UCSD-AML1 (cell line): ENCODE data around the gene RNF19B.

Experiments used
- DNase-seq: peaks from one replicate; lab custom pipeline; 2025; ENCODE audit not compliant: unreplicated experiment; lab: John Stamatoyannopoulos, UW

Gene RNF19B

GRCh38 chr1:32969566-32969965, 5.0 kb upstream of the RNF19B start:
- no peak for DNase-seq

- no peak for DNase-seq
These were observed 3.4 kb upstream of the RNF19B start for GRCh38 chr1:32967888-32968568.

- no peak for DNase-seq
These were observed 2.3 kb upstream of the RNF19B start for GRCh38 chr1:32966900-32967299.

GRCh38 chr1:32965251-32965747, 690 bp upstream of the RNF19B start:
- DNase-seq: no peak

GRCh38 chr1:32963746-32964460, 706 bp downstream of the RNF19B start:
- DNase-seq: peak; percentile 62

DNA sequence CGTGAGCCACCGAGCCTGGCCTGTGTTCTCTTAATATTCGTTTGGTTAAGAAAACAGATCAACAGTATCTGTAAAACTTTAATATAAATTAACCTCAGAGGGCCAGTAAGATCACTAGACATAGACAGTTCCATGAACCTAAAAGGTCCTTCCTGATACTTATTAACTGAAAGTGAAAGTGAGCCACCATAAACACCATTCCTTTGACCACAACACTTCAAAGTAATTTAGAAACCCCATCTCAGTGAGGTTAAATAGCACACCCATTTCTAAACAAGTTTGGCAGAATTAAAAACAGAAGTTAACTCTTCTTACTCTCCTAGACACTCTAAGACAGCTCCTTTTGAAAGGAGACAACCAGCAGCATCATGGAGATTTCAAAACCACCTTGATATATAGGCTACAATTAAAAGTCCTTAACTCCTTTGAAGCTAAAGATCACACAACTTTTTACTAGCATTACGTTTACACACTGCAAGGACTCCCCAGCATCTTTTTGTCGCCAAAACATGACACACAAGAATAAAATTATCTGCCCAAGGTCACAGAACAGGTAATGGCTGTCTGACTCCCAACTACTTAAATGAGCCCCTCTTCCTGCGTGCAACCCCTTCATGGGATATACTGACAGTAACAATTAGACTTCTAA, 2.2 kb downstream of the RNF19B start:
- no peak for DNase-seq

- no peak for DNase-seq
These were observed 3.7 kb downstream of the RNF19B start for GRCh38 chr1:32960819-32961355.

- no peak for DNase-seq
These were observed 4.3 kb downstream of the RNF19B start for GRCh38 chr1:32960342-32960741.

- no peak for DNase-seq
These were observed 5.8 kb downstream of the RNF19B start for GRCh38 chr1:32958827-32959226.

DNA sequence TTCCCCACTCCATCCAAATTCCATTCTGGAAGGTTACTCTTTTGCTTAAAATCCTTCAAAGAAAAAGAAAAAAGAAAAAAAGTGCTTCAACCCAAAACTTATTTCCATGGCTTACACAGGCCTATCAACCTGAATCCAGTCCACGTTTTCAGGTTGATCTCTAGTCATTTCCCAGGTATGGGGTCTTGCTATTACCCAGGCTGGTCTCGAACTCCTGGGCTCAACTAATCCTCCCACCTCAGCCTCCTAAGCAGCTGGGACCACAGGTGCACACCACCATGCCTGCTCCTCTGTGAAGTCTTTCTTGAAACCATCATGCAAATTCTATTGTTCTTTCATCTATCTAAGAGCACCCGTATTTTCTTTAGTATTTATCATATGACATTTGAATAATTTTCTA, 7.6 kb downstream of the RNF19B start:
- DNase-seq: no peak

- no peak for DNase-seq
These were observed 10.4 kb downstream of the RNF19B start for GRCh38 chr1:32954168-32954567.

- DNase-seq: no peak
These were observed 11.1 kb downstream of the RNF19B start for GRCh38 chr1:32953495-32953894.

- DNase-seq: no peak
These were observed 15.1 kb downstream of the RNF19B start for GRCh38 chr1:32949519-32949918.

- DNase-seq: no peak
These were observed 15.7 kb downstream of the RNF19B start for GRCh38 chr1:32948905-32949304.

GRCh38 chr1:32948390-32948722, 16.3 kb downstream of the RNF19B start:
- no peak for DNase-seq

DNA sequence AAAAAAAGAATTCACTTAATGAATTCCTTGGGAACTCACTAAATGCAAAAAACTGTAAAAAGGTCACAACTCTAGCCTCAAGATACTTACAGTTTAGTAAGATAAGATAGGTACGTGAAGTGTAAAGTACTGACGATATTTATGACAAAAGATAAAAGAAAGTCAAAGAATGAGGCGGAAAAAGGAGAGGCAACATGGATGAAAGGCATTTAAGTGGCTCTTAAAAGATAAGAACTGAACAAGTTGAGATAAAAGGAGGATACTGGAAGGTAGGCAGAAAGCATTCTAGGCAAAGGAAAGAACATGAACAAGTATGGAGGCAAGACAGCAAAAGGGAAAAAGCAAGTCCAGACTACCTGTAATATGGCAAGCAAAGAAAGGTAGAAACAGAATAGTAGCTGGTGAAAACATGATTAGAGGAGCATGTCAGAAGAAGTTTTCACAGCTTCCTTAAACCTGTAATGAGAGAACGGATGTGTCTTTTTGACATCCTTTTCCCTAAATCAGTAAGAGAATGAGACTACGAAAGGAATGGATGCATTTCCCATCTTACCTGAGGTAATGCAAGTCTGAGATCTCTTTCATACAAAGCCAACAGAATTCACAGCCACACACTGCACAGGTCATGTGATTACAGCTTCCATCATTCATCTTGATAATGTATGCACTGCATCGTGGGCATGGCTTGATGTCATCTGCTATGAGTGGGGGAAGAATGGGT, 16.8 kb downstream of the RNF19B start:
- no peak for DNase-seq

- DNase-seq: no peak
These were observed 18.2 kb downstream of the RNF19B start for GRCh38 chr1:32946413-32946812.

DNA sequence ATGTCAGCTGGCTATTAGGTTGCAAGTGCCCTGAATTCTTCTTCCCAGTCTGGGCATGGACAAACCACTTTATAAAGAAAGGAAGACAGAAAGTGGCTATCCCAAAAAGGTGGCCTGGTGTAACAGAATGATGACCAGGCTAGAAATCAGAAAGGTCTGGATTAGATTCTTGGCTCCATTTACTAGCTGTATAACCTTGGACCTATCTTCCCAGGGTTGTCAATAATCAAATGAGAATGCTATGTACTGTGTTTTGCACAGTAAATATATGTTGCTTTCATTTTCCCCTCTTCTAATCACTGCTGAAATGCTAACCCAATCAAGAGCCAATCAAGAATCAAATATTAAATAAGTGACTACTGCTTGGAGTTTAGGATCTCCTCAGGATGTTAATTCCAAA, 20.4 kb downstream of the RNF19B start:
- no peak for DNase-seq

DNA sequence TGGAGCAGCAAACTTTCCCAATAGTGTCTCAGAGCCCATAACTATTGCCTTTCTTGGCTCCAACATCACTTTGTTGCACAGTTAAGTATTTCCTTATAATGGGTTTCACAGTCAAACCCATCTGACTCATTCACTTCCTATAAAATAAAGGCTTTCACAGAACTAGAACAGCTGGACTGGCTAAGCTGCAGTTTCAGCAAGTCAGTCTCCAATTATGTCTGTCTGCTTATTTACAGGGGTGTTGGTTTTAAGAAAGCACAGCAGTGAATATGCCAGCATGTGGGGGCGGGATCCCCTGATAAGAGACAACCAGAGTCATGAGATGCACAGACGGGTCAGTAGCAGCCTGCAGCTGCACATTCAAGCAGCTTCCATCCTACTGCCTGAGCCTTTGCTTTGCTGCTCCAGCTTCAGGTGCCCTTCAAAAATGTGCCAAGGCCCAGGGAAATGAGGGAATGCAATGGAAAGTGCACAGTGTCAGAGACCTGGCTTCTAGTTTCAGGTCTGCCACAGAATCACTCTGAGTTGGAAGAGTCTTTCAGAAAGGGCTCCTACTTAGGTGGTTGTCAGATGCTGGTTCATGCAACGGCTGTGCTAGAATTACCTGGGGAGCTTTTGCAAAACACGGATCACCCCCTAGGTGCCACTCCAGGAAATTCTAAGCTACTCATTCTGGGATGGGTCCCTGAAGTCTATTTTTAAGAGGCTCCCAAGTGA, 24.8 kb downstream of the RNF19B start:
- no peak for DNase-seq

- no peak for DNase-seq
These were observed 27.5 kb downstream of the RNF19B start for GRCh38 chr1:32937061-32937460.

DNA sequence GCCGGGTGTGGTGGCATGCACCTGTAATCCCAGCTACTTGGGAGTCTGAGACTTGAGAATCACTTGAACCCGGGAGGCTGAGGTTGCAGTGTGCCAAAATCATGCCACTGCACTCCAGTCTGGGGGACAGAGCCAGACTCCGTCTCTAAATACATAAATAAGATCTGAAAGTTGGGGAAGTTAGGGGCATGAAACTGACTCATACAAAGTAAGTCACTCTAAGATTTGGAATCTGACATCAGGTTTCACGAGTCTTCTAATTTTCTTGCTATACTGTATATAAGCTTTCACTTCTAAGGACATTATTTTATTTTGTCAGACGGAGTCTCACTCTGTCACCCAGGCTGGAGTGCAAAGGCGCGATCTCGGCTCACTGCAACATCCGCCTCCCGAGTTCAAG, 30.1 kb downstream of the RNF19B start:
- DNase-seq: no peak
